GM23338 (cell line): ENCODE data around the gene IRF8. TPM values are rescaled to one million over a fixed set of nuclear protein-coding genes. Genes with fewer than 3 reads are reported as not detected.

Source experiments
- ATAC-seq: fragments of 200-7000 bp; cut with Tn5 transposase; 3 replicates; pipeline ENCODE4 v1.9.1; 2020
- DNase-seq: peaks from one replicate; pipeline ENCODE4 v3.0.0-alpha.2; 2015; ENCODE audit warnings: low spot score
- H2AFZ ChIP-seq: fragments of 200-600 bp; sonication (generic); 2 replicates; pipeline ENCODE4 v1.8.0; 2016; ENCODE audit warnings: antibody characterized with exemption, mild to moderate bottlenecking, moderate library complexity
- H3F3A ChIP-seq: fragments of 200-600 bp; sonication (generic); replicated peaks from 2 replicates; pipeline ENCODE4 v1.8.0; 2017; ENCODE audit warnings: antibody characterized with exemption, mixed run types, low read depth
- H3K27ac ChIP-seq: fragments of 200-600 bp; sonication (generic); 2 replicates; pipeline ENCODE4 v1.6.1; 2016; ENCODE audit warnings: low read depth
- H3K27me3 ChIP-seq: fragments of 200-600 bp; sonication (generic); 2 replicates; pipeline ENCODE4 v1.8.0; 2016; ENCODE audit warnings: mild to moderate bottlenecking, mixed run types, moderate library complexity; ENCODE audit not compliant: insufficient read depth
- H3K36me3 ChIP-seq: fragments of 200-600 bp; sonication (generic); 2 replicates; pipeline ENCODE4 v1.8.0; 2016; ENCODE audit warnings: mild to moderate bottlenecking; ENCODE audit not compliant: insufficient read depth
- H3K4me1 ChIP-seq: fragments of 200-600 bp; sonication (generic); 2 replicates; pipeline ENCODE4 v1.8.0; 2016; ENCODE audit warnings: mild to moderate bottlenecking, moderate library complexity; ENCODE audit not compliant: insufficient read depth
- H3K4me2 ChIP-seq: fragments of 200-600 bp; sonication (generic); 2 replicates; pipeline ENCODE4 v1.7.1; 2017; ENCODE audit warnings: mixed run types
- H3K4me3 ChIP-seq: fragments of 200-600 bp; sonication (generic); 2 replicates; pipeline ENCODE4 v1.6.1; 2016; ENCODE audit warnings: mixed run types
- H3K79me2 ChIP-seq: fragments of 200-600 bp; sonication (generic); replicated peaks from 2 replicates; pipeline ENCODE4 v1.8.0; 2017; ENCODE audit warnings: mild to moderate bottlenecking; ENCODE audit not compliant: insufficient read depth
- H3K9me2 ChIP-seq: fragments of 200-600 bp; sonication (generic); 2 replicates; pipeline ENCODE4 v1.8.0; 2017; ENCODE audit not compliant: insufficient read depth
- H4K20me1 ChIP-seq: fragments of 200-600 bp; sonication (generic); replicated peaks from 2 replicates; pipeline ENCODE4 v1.8.0; 2017; ENCODE audit warnings: mild to moderate bottlenecking; ENCODE audit not compliant: insufficient read depth
- H3K27ac Mint-ChIP-seq: 2 replicates; pipeline ENCODE4 v1.8.0; 2020; ENCODE audit warnings: inconsistent platforms, mild to moderate bottlenecking, moderate library complexity, mixed read lengths
- H3K27me3 Mint-ChIP-seq: 3 replicates; pipeline ENCODE4 v1.8.0; 2022; ENCODE audit warnings: low read depth, mild to moderate bottlenecking, moderate library complexity, mixed read lengths, inconsistent platforms; ENCODE audit not compliant: insufficient read depth, poor library complexity
- H3K36me3 Mint-ChIP-seq: 3 replicates; pipeline ENCODE4 v1.8.0; 2021; ENCODE audit warnings: low read depth, mild to moderate bottlenecking, inconsistent platforms, moderate library complexity, mixed read lengths
- H3K4me1 Mint-ChIP-seq: 3 replicates; pipeline ENCODE4 v1.8.0; 2020; ENCODE audit warnings: mild to moderate bottlenecking, inconsistent platforms, mixed read lengths
- H3K4me3 Mint-ChIP-seq: 3 replicates; pipeline ENCODE4 v1.8.0; 2021; ENCODE audit warnings: moderate library complexity, mild to moderate bottlenecking, inconsistent platforms, mixed read lengths
- H3K9me3 Mint-ChIP-seq: 3 replicates; pipeline ENCODE4 v1.8.0; 2020; ENCODE audit warnings: moderate library complexity, mild to moderate bottlenecking, inconsistent platforms, mixed read lengths
- CREB1 ChIP-seq: fragments of 250-450 bp; sonication (Bioruptor Pico); IDR thresholded peaks from 2 replicates; pipeline ENCODE4 v1.5.0; 2020; ENCODE audit warnings: low read depth, mild to moderate bottlenecking, moderate library complexity
- ETS1 ChIP-seq: IDR thresholded peaks from 2 replicates; pipeline ENCODE4 v1.6.1; 2016; ENCODE audit warnings: antibody characterized with exemption
- EZH2 ChIP-seq: fragments of 200-600 bp; sonication (generic); IDR thresholded peaks from one replicate; pipeline ENCODE4 v1.8.0; 2017; ENCODE audit warnings: antibody characterized with exemption, mild to moderate bottlenecking, low read depth; ENCODE audit not compliant: unreplicated experiment
- EZH2phosphoT487 ChIP-seq: fragments of 200-600 bp; sonication (generic); IDR thresholded peaks from one replicate; pipeline ENCODE4 v1.8.1; 2018; ENCODE audit warnings: antibody characterized with exemption; ENCODE audit not compliant: unreplicated experiment
- JUNB ChIP-seq: IDR thresholded peaks from one replicate; pipeline ENCODE4 v1.6.1; 2016; ENCODE audit warnings: antibody characterized with exemption; ENCODE audit not compliant: unreplicated experiment
- NANOG ChIP-seq: IDR thresholded peaks from 2 replicates; pipeline ENCODE4 v1.6.1; 2016; ENCODE audit warnings: antibody characterized with exemption, borderline replicate concordance
- POLR2AphosphoS5 ChIP-seq: IDR thresholded peaks from 2 replicates; pipeline ENCODE4 v1.6.1; 2016; ENCODE audit warnings: antibody characterized with exemption, low read depth
- REST ChIP-seq: IDR thresholded peaks from one replicate; pipeline ENCODE4 v1.6.1; 2018; ENCODE audit warnings: antibody characterized with exemption; ENCODE audit not compliant: unreplicated experiment
- STAT1 ChIP-seq: IDR thresholded peaks from one replicate; pipeline ENCODE4 v1.6.1; 2016; ENCODE audit warnings: antibody characterized with exemption; ENCODE audit not compliant: unreplicated experiment
- ZNF114 ChIP-seq: fragments of 250-450 bp; sonication (Bioruptor Pico); IDR thresholded peaks from 2 replicates; pipeline ENCODE4 v1.5.0; 2020; ENCODE audit warnings: mild to moderate bottlenecking, moderate library complexity
- ZNF462 ChIP-seq: fragments of 250-450 bp; sonication (Bioruptor Pico); IDR thresholded peaks from 2 replicates; pipeline ENCODE4 v1.5.0; 2020; ENCODE audit warnings: mild to moderate bottlenecking, moderate library complexity
- polyA plus RNA-seq: library from polyadenylated mRNA; unstranded; fragments of >200 nt; fragmentation: Nextera tagmentation; extraction: Ambion mirVana; gene quantifications from 2 replicates; pipeline ENCODE4 v1.2.1, GENCODE V29; 2016
- total RNA-seq: library from RNA; depleted of rRNA; stranded (reverse); fragments of >200 nt; shearing (Covaris generic); gene quantifications from 2 replicates; pipeline ENCODE4 v1.2.3, GENCODE V29; 2014

IRF8 gene
- total and polyA plus RNA-seq, 2 experiments from 2014 or later, result 0.47 to 2.8 TPM

- Histone ChIP-seq H3K79me2 (no peaks in the 10 kb centered on the region), H3K9me2 (no peaks in the 10 kb centered on the region), H2AFZ (no peak overlapping the region), H3F3A (no peaks in the 10 kb centered on the region), H4K20me1 (no peaks in the 10 kb centered on the region), H3K27ac (no peak overlapping the region), H3K4me3 (no peak overlapping the region), H3K27me3 (0 out of 2 replicates have a peak, but pooled peaks cover 6% of the 10 kb centered on the region), H3K4me1 (no peaks in the 10 kb centered on the region), H3K4me2 (no peak overlapping the region), H3K36me3 (no peaks in the 10 kb centered on the region)
- no peak overlapping the region for H3K27ac Mint-ChIP-seq
- no peak for TF ChIP-seq REST
- no peak for TF ChIP-seq ZNF462
- no peak for TF ChIP-seq ETS1
- no peak for TF ChIP-seq NANOG
- TF ChIP-seq JUNB, result no peak
- TF ChIP-seq EZH2, result no peak
- no peak for TF ChIP-seq ZNF114 (CRISPR knock-in tag)
- no peak for TF ChIP-seq CREB1 (CRISPR knock-in tag)
- no peak for TF ChIP-seq STAT1
- no peak for TF ChIP-seq POLR2AphosphoS5
- no peak for TF ChIP-seq EZH2phosphoT487
- DNase-seq (no peak), ATAC-seq (no peak)
- no peak overlapping the region for H3K4me3 Mint-ChIP-seq
- H3K36me3 Mint-ChIP-seq, result no peaks in the 10 kb centered on the region
- H3K4me1 Mint-ChIP-seq, result no peaks in the 10 kb centered on the region
- H3K27me3 Mint-ChIP-seq, result peaks cover 7% of the 10 kb centered on the region
- no peaks in the 10 kb centered on the region for H3K9me3 Mint-ChIP-seq
Measured at GRCh38 chr16:85888405-85889331, 10.3 kb upstream of the IRF8 start.
